Transverse colon (tissue), 4 donors: ENCODE results near the gene CHST13. TPM values are rescaled to one million over a fixed set of nuclear protein-coding genes. Genes with fewer than 3 reads are reported as not detected.

Experiments used
- DNase-seq: peaks from one replicate; pipeline ENCODE4 v3.0.0-alpha.2; 2019
- H3K27ac ChIP-seq, 4 donors: fragments of 200-600 bp; sonication (generic); 2 replicates each; pipeline ENCODE4 v1.5.1; 2016 to 2018; ENCODE audit warnings: inconsistent platforms in 4 of 4
- H3K27me3 ChIP-seq: fragments of 200-600 bp; sonication (generic); 2 replicates; pipeline ENCODE4 v1.5.1; 2017; ENCODE audit warnings: inconsistent platforms
- H3K36me3 ChIP-seq, 4 donors: fragments of 200-600 bp; sonication (generic); 2 replicates each; pipeline ENCODE4 v1.5.1; 2017 to 2019; ENCODE audit warnings: inconsistent platforms in 4 of 4
- H3K4me1 ChIP-seq, 4 donors: fragments of 200-600 bp; sonication (generic); 2 replicates each; pipeline ENCODE4 v1.5.1; 2017 to 2020; ENCODE audit warnings: inconsistent platforms in 4 of 4
- H3K4me3 ChIP-seq, 4 donors: fragments of 200-600 bp; sonication (generic); 1 replicate in 1 of 4; 2 replicates in 3 of 4; pipeline versions ENCODE4 v1.5.1 to v1.6.1; 2017 to 2019; ENCODE audit warnings: inconsistent platforms in 4 of 4
- H3K9me3 ChIP-seq, 2 donors: fragments of 200-600 bp; sonication (generic); 2 replicates each; pipeline ENCODE4 v1.5.1; 2017 to 2019; ENCODE audit warnings: inconsistent platforms in 2 of 2
- CTCF ChIP-seq, 5 experiments: fragments of 200-600 bp in 3 of 5; fragments of 450-650 bp in 2 of 5; sonication (generic) in 3 of 5; IDR thresholded peaks; 1 replicate in 2 of 5; 2 replicates in 3 of 5; pipeline ENCODE4 v1.5.1; 2016 to 2017; ENCODE audit warnings: antibody characterized with exemption in 5 of 5, inconsistent platforms in 3 of 5, mild to moderate bottlenecking in 2 of 5, moderate library complexity in 1 of 5
- EP300 ChIP-seq: sonication (generic); formaldehyde crosslinking; IDR thresholded peaks from one replicate; pipeline ENCODE4 v1.6.1; 2017; ENCODE audit warnings: antibody characterized with exemption, low read depth
- POLR2A ChIP-seq: fragments of 450-650 bp; IDR thresholded peaks from one replicate; pipeline ENCODE4 v1.6.1; 2016; ENCODE audit warnings: antibody characterized with exemption, mild to moderate bottlenecking, moderate library complexity
- POLR2AphosphoS5 ChIP-seq, 3 donors: sonication (generic); formaldehyde crosslinking; IDR thresholded peaks; one replicate each; pipeline ENCODE4 v1.6.1; 2016; ENCODE audit warnings: antibody characterized with exemption in 3 of 3
- WGBS, 2 donors: methylation state at CpG; one replicate each; pipeline ENCODE4 v1.1.5; 2018; ENCODE audit warnings: low coverage in 1 of 2; 5-methylcytosine and 5-hydroxymethylcytosine counted together
- in situ Hi-C, 4 donors: fragments of 200-750 bp; cut with MboI; loops; one replicate each; pipeline versions ENCODE4 v1.15.0 to v1.15.1; 2017; ENCODE audit warnings: low sequenced_read_pairs in 3 of 4, low pct_ligation_motif_present in 1 of 4, low pct_unique_long_range_greater_than_20kb in 1 of 4
- intact Hi-C: fragments of 100-400 bp; cut with DNase I; formaldehyde crosslinking; loops from one replicate; pipeline ENCODE4 v1.15.1; 2023; ENCODE audit warnings: low total_unique reads
- total RNA-seq, 4 donors: library from RNA; depleted of rRNA; stranded (reverse); fragments of >200 nt; gene quantifications; one replicate each; pipeline ENCODE4 v1.1.0, GENCODE V29; 2016

The CHST13 gene
- total RNA-seq, 4 donors from 2014 or later: 2.0 to 6.4 (median 4.9) TPM; not detected in 1

- Histone ChIP-seq H3K4me1 (no peaks in the 10 kb centered on the region), H3K4me3 (no peak overlapping the region)
- 83% methylated on average over 8 of the region's 8 CpGs; no CpG with 5 or more reads in 1 of the 2 donors for WGBS, 2 donors
Observed at GRCh38 chr3:126556637-126557414, 32.9 kb downstream of the CHST13 start.

GRCh38 chr3:126557415-126557745 is 33.4 kb downstream of the CHST13 start:
- Histone ChIP-seq H3K27ac (no peak overlapping the region), H3K36me3 (no peaks in the 10 kb centered on the region), H3K27me3 (no peaks in the 10 kb centered on the region), H3K9me3 (peaks cover 0 to 4% of the 10 kb centered on the region in 2 donors), H3K4me3 (no peak overlapping the region), H3K4me1 (no peaks in the 10 kb centered on the region)
- TF ChIP-seq POLR2AphosphoS5 (IDR thresholded peaks at IDR 0.05): no peak
- no peak for TF ChIP-seq POLR2A
- TF ChIP-seq EP300: no peak
- TF ChIP-seq CTCF (IDR thresholded peaks at IDR 0.05): no peak
- in situ Hi-C loops (no loop called here), intact Hi-C loops (no loop called here)
- peak; percentile 3 for DNase-seq
- 92% methylated on average over 7 of the region's 11 CpGs; no CpG with 5 or more reads in 1 of the 2 donors for WGBS, 2 donors

More at GRCh38 chr3:126556637-126557414, 32.9 kb downstream of the CHST13 start:
- in situ Hi-C loops: no loop called here
- Histone ChIP-seq H3K36me3 (no peaks in the 10 kb centered on the region), H3K9me3 (peaks cover 0 to under 1% of the 10 kb centered on the region in 2 donors), H3K27me3 (no peaks in the 10 kb centered on the region), H3K27ac (no peak overlapping the region)
- intact Hi-C loops: no loop called here
- peak; percentile 2 for DNase-seq
- no peak for TF ChIP-seq POLR2A
- TF ChIP-seq POLR2AphosphoS5 (IDR thresholded peaks at IDR 0.05): no peak
- no peak for TF ChIP-seq EP300
- no peak for TF ChIP-seq CTCF (IDR thresholded peaks at IDR 0.05)

GRCh38 chr3:126557761-126558160 is 33.8 kb downstream of the CHST13 start:
- in situ Hi-C loops (no loop called here), intact Hi-C loops (no loop called here)
- Histone ChIP-seq H3K27ac (no peak overlapping the region), H3K4me3 (no peak overlapping the region), H3K4me1 (no peaks in the 10 kb centered on the region), H3K36me3 (no peaks in the 10 kb centered on the region), H3K9me3 (peaks cover 0 to 4% of the 10 kb centered on the region in 2 donors), H3K27me3 (no peaks in the 10 kb centered on the region)
- TF ChIP-seq EP300 (no peak), POLR2A (no peak), POLR2AphosphoS5 (IDR thresholded peaks at IDR 0.05) (no peak), CTCF (IDR thresholded peaks at IDR 0.05) (no peak)
- 65% methylated on average over 6 of the region's 6 CpGs; no CpG with 5 or more reads in 1 of the 2 donors for WGBS, 2 donors
- no peak for DNase-seq

GRCh38 chr3:126558336-126559071 is 34.5 kb downstream of the CHST13 start, which contains the start of gene C3orf22:
TSS of gene C3orf22 (minus strand) at chr3:126558932. CDS start at chr3:126553390, 5,542 bp downstream.
- peak; percentile 3 for DNase-seq
- no peak within 1 kb of the TSS for H3K27ac ChIP-seq
- peaks cover 0 to 4% of the 10 kb centered on the region in 2 donors for H3K9me3 ChIP-seq
- H3K4me1 ChIP-seq: no peaks in the 10 kb centered on the region
- H3K4me3 ChIP-seq: no peak within 1 kb of the TSS
- intact Hi-C loops (no loop called here), in situ Hi-C loops (no loop called here)
- TF ChIP-seq POLR2A: no peak
- TF ChIP-seq POLR2AphosphoS5 (IDR thresholded peaks at IDR 0.05): no peak
- H3K27me3 ChIP-seq: no peaks in the 10 kb centered on the region
- H3K36me3 ChIP-seq: no peaks in the 10 kb centered on the region
- WGBS, 2 donors: 76% methylated on average over 9 of the region's 9 CpGs; no CpG with 5 or more reads in 1 of the 2 donors
